Testis (tissue), 3 donors: ENCODE results near the gene UNC80. TPM values are rescaled to one million over a fixed set of nuclear protein-coding genes. Genes with fewer than 3 reads are reported as not detected.

Experiments used
- DNase-seq: peaks from one replicate; pipeline ENCODE4 v3.0.0-alpha.2; 2019
- H3K27ac ChIP-seq, 2 donors: fragments of 200-600 bp; sonication (generic); one replicate each; pipeline ENCODE4 v1.5.1; 2019
- H3K27me3 ChIP-seq: fragments of 200-600 bp; sonication (generic); one replicate; pipeline ENCODE4 v1.5.1; 2019
- H3K36me3 ChIP-seq: fragments of 200-600 bp; sonication (generic); one replicate; pipeline ENCODE4 v1.5.1; 2017; ENCODE audit warnings: low read depth; ENCODE audit errors: missing control alignments
- H3K4me1 ChIP-seq: fragments of 200-600 bp; sonication (generic); one replicate; pipeline ENCODE4 v1.5.1; 2019
- H3K4me3 ChIP-seq, 2 donors: fragments of 200-600 bp; sonication (generic); one replicate each; pipeline ENCODE4 v1.5.1; 2017 to 2019
- H3K9me3 ChIP-seq: fragments of 200-600 bp; sonication (generic); one replicate; pipeline ENCODE4 v1.5.1; 2017
- POLR2A ChIP-seq: fragments of 450-650 bp; IDR thresholded peaks from one replicate; pipeline ENCODE4 v1.6.1; 2017; ENCODE audit warnings: antibody characterized with exemption, mild to moderate bottlenecking, moderate library complexity
- WGBS, 2 donors: methylation state at CpG; one replicate each; pipeline ENCODE4 v1.1.5; 2018; 5-methylcytosine and 5-hydroxymethylcytosine counted together
- intact Hi-C: fragments of 100-400 bp; cut with DNase I; formaldehyde crosslinking; loops from one replicate; pipeline ENCODE4 v1.15.1; 2023; ENCODE audit warnings: low total_unique reads
- polyA plus RNA-seq: library from polyadenylated mRNA; stranded (reverse); fragments of 350-450 nt; fragmentation: Illumina TruSeq; extraction: RNeasy Lipid Tissue Mini Kit (QIAGEN cat#74804); gene quantifications from one replicate; pipeline ENCODE4 v1.2.3, GENCODE V29; 2014; ENCODE audit warnings: low read depth, low replicate concordance; ENCODE audit not compliant: insufficient read depth
- total RNA-seq, 2 donors: library from RNA; depleted of rRNA; stranded (reverse); fragments of >200 nt; gene quantifications; one replicate each; pipeline ENCODE4 v1.2.3, GENCODE V29; 2016
- TF ChIP-seq, protein P1 (sequence below), 3 experiments: fragments of 450-650 bp in 2 of 3; fragments of 200-600 bp in 1 of 3; sonication (generic) in 1 of 3; IDR thresholded peaks; one replicate each; pipeline ENCODE4 v1.5.1; 2016 to 2019; ENCODE audit warnings: antibody characterized with exemption in 3 of 3, mild to moderate bottlenecking in 2 of 3, moderate library complexity in 1 of 3

Gene UNC80
- total and polyA plus RNA-seq, 3 donors from 2014 or later: 8.2 to 46.1 (median 34.8) TPM

DNA sequence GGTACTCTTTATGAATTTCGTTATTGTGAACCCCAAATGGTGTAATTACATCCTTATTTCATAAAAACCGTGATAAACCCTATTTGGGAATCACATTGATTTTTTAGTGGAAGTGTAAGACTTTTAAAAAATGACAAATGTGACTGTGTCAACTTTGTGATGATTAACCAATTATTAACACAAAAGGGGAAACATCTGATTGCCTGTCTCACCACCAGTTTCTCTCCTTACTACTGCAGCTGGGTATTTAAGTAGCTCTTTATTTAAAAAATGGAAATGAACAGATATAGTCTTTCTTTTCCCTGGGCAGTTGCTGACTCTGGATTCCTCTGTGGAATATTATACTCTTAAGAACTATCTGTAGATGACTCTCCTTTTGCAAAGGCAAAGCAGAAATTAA, 219.2 kb downstream of the UNC80 start:
- Histone ChIP-seq H3K4me3 (no peak overlapping the region), H3K4me1 (no peaks in the 10 kb centered on the region), H3K36me3 (no peaks in the 10 kb centered on the region), H3K9me3 (no peaks in the 10 kb centered on the region), H3K27ac (no peak overlapping the region), H3K27me3 (no peaks in the 10 kb centered on the region)
- DNase-seq: no peak
- no peak for TF ChIP-seq POLR2A
- TF ChIP-seq, protein P1, sequence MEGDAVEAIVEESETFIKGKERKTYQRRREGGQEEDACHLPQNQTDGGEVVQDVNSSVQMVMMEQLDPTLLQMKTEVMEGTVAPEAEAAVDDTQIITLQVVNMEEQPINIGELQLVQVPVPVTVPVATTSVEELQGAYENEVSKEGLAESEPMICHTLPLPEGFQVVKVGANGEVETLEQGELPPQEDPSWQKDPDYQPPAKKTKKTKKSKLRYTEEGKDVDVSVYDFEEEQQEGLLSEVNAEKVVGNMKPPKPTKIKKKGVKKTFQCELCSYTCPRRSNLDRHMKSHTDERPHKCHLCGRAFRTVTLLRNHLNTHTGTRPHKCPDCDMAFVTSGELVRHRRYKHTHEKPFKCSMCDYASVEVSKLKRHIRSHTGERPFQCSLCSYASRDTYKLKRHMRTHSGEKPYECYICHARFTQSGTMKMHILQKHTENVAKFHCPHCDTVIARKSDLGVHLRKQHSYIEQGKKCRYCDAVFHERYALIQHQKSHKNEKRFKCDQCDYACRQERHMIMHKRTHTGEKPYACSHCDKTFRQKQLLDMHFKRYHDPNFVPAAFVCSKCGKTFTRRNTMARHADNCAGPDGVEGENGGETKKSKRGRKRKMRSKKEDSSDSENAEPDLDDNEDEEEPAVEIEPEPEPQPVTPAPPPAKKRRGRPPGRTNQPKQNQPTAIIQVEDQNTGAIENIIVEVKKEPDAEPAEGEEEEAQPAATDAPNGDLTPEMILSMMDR (IDR thresholded peaks at IDR 0.05): no peak
- intact Hi-C loops: no loop called here
- 85 to 86% methylated on average over 2 of the region's 2 CpGs for WGBS, 2 donors

DNA sequence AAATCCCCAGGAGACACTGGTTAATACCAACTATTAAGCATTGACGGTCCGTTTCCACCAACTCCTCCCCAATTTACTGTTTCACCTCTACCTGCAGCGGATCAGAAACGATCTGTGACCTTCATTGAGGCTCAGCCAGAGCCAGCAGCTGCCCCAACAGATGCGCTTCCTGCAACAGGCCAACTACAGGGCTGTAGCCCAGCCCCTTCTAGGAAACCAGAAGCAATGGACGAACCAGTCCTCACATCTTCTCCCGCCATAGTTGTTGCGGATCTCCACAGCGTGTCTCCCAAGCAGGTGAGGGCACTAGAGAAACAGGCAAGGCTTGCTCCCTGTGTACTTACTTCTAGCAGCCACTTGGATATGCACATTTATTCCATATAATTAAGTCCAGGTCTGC, 222.3 kb downstream of the UNC80 start:
- intact Hi-C loops: no loop called here
- no peak for TF ChIP-seq POLR2A
- TF ChIP-seq, protein P1 (IDR thresholded peaks at IDR 0.05): no peak
- no peaks in the 10 kb centered on the region for H3K27me3 ChIP-seq
- DNase-seq: no peak
- no peaks in the 10 kb centered on the region for H3K4me1 ChIP-seq
- H3K27ac ChIP-seq: no peak overlapping the region
- H3K9me3 ChIP-seq: no peaks in the 10 kb centered on the region
- WGBS, 2 donors: 88 to 91% methylated on average over 9 of the region's 9 CpGs
- H3K4me3 ChIP-seq: no peak overlapping the region
- no peaks in the 10 kb centered on the region for H3K36me3 ChIP-seq

DNA sequence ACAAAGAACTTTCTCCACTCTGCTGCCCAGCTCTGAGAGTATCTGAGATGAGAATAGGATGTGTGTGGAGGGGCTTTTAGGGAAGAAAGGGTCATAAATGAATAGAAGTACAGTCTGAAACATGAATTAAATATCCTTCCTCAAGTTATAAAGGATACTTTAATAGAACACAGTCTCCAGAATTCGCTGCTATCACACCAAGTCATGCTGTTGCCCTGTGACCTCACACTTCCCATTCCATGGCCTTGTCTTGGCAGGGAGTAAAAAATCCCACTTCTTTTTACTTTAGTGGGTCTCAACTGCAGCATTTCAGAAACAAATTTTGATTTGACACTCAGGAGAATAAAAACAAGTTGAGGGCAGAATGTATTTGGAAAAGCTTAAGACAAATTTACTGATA, 227.0 kb downstream of the UNC80 start:
- no peaks in the 10 kb centered on the region for H3K27me3 ChIP-seq
- H3K4me1 ChIP-seq: peaks cover 5% of the 10 kb centered on the region
- no peak overlapping the region for H3K27ac ChIP-seq
- H3K36me3 ChIP-seq: no peaks in the 10 kb centered on the region
- no peak for DNase-seq
- WGBS, 2 donors: 56 to 67% methylated on average over 1 of the region's 1 CpG
- no peak overlapping the region for H3K4me3 ChIP-seq
- no peaks in the 10 kb centered on the region for H3K9me3 ChIP-seq
- intact Hi-C loops: no loop called here
- TF ChIP-seq POLR2A: no peak
- TF ChIP-seq, protein P1 (IDR thresholded peaks at IDR 0.05): no peak

GRCh38 chr2:210000464-210001324, 229.1 kb downstream of the UNC80 start:
- H3K27me3 ChIP-seq: no peaks in the 10 kb centered on the region
- TF ChIP-seq POLR2A: no peak
- TF ChIP-seq, protein P1 (IDR thresholded peaks at IDR 0.05): no peak
- no peak for DNase-seq
- no peaks in the 10 kb centered on the region for H3K36me3 ChIP-seq
- no peak overlapping the region for H3K4me3 ChIP-seq
- intact Hi-C loops: no loop called here
- no peaks in the 10 kb centered on the region for H3K9me3 ChIP-seq
- WGBS, 2 donors: 86 to 89% methylated on average over 8 to 32 of the region's 32 CpGs
- no peak overlapping the region for H3K27ac ChIP-seq
- peaks cover 11% of the 10 kb centered on the region for H3K4me1 ChIP-seq
